ENCODE data around the gene CYB5R2.
A peak's percentile ranks its signal among the peaks of the same experiment; 100 is the strongest.

The CYB5R2 gene

DNA sequence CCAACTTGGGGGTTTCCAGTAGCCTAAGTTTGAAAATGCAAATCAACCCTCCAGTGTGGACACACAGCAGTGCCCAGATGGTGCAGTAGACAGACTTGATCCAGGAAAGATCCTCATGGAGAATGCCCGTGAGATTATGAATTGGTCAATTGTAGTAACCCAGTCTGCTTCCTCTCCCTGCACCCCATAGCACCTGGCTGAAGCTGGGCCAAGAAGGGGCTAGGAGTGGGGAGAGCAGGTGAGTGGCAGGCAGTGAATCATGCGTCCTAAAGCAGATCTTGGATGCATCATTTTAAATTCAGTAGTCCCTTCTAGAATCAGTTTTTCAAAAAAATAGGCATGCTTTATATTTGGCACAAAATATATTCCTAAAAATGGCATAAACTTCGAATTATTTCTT is 52.2 kb downstream of the CYB5R2 start:
- H3K23ac ChIP-seq (ENCODE audit: low read length in 2 of 2) = peak overlapping the region in 1 of 2 experiments; percentile 52
- no peak overlapping the region for H2BK15ac ChIP-seq (ENCODE audit: low read depth, poor library complexity, severe bottlenecking)
- H3K9me3 ChIP-seq (ENCODE audit: control insufficient read depth, low read length) = no peaks in the 10 kb centered on the region
- H3K36me3 ChIP-seq (ENCODE audit: control insufficient read depth in 1 of 2, insufficient read depth in 2 of 2, low read depth in 1 of 2, low read length in 2 of 2) = peaks cover 0 to 30% of the 10 kb centered on the region in 2 experiments
- H3K4me3 ChIP-seq (ENCODE audit: insufficient read depth in 1 of 2, low read depth in 1 of 2, low read length in 2 of 2) = no peak overlapping the region
- DNase-seq = no peak
- no peak overlapping the region for H2AFZ ChIP-seq (ENCODE audit: low read depth, low read length)
- H3K4me1 ChIP-seq (ENCODE audit: control insufficient read depth, insufficient read depth, low read depth, low read length) = no peaks in the 10 kb centered on the region
- no peak overlapping the region for H3K9ac ChIP-seq (ENCODE audit: low read length)
- no peak overlapping the region for H2AK5ac ChIP-seq (ENCODE audit: low read length, severe bottlenecking)
- H2BK12ac ChIP-seq (ENCODE audit: low read length in 2 of 2) = no peak overlapping the region
- no peak overlapping the region for H2BK120ac ChIP-seq (ENCODE audit: low read depth, low read length)
- no peak overlapping the region for H2BK5ac ChIP-seq (ENCODE audit: low read depth, low read length, poor library complexity, severe bottlenecking)
- no peak overlapping the region for H4K8ac ChIP-seq (ENCODE audit: low read length)
- H3K4ac ChIP-seq (ENCODE audit: low read depth in 1 of 2, low read length in 2 of 2) = no peak overlapping the region
- H3K4me2 ChIP-seq (ENCODE audit: low read length, poor library complexity, severe bottlenecking) = no peak overlapping the region
- H3K27me3 ChIP-seq (ENCODE audit: control insufficient read depth in 1 of 2, insufficient read depth in 1 of 2, low read length in 2 of 2) = no peaks in the 10 kb centered on the region
- H3K18ac ChIP-seq (ENCODE audit: low read depth in 1 of 2, low read length in 2 of 2) = no peak overlapping the region
- no peaks in the 10 kb centered on the region for H3K79me1 ChIP-seq (replicated peaks; ENCODE audit: low read length, poor library complexity, severe bottlenecking)
- no peak overlapping the region for H3K14ac ChIP-seq (ENCODE audit: low read length in 2 of 2)
- no peak overlapping the region for H4K91ac ChIP-seq (ENCODE audit: low read length)
- WGBS = 63% methylated on average over 2 of the region's 3 CpGs
- H3K27ac ChIP-seq (ENCODE audit: low read length, poor library complexity, severe bottlenecking) = no peak overlapping the region

DNA sequence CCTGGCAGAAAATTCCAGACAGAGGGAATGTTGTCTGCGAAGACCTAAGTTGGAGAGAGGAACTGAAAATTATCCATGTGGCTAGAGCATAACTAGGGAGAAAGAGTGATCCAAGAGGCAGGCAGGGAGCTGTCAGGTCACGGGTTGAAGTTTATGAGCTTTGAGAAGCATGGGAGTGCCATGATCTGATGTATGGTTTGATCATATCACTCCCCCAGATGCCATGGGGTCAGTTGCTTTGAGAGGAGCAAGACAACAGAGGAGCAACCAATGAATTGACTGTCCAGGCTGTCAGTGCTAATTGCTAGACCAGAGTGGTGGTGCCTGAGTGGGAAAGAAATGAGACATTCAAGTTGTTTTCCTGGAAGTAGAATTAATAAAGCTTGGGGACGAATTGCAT is 54.0 kb downstream of the CYB5R2 start:
- Histone ChIP-seq H2BK12ac (ENCODE audit: low read length in 2 of 2) (no peak overlapping the region), H3K79me1 (replicated peaks; ENCODE audit: low read length, poor library complexity, severe bottlenecking) (no peaks in the 10 kb centered on the region), H3K4me3 (ENCODE audit: insufficient read depth in 1 of 2, low read depth in 1 of 2, low read length in 2 of 2) (no peak overlapping the region), H3K27ac (ENCODE audit: low read length, poor library complexity, severe bottlenecking) (no peak overlapping the region), H3K9ac (ENCODE audit: low read length) (no peak overlapping the region), H2AK5ac (ENCODE audit: low read length, severe bottlenecking) (no peak overlapping the region), H3K4me1 (ENCODE audit: control insufficient read depth, insufficient read depth, low read depth, low read length) (no peaks in the 10 kb centered on the region), H2AFZ (ENCODE audit: low read depth, low read length) (no peak overlapping the region), H3K4me2 (ENCODE audit: low read length, poor library complexity, severe bottlenecking) (no peak overlapping the region), H3K27me3 (ENCODE audit: control insufficient read depth in 1 of 2, insufficient read depth in 1 of 2, low read length in 2 of 2) (no peaks in the 10 kb centered on the region), H3K14ac (ENCODE audit: low read length in 2 of 2) (no peak overlapping the region), H3K23ac (ENCODE audit: low read length in 2 of 2) (no peak overlapping the region), H4K91ac (ENCODE audit: low read length) (no peak overlapping the region), H3K9me3 (ENCODE audit: control insufficient read depth, low read length) (no peaks in the 10 kb centered on the region), H3K36me3 (ENCODE audit: control insufficient read depth in 1 of 2, insufficient read depth in 2 of 2, low read depth in 1 of 2, low read length in 2 of 2) (peaks cover 0 to 23% of the 10 kb centered on the region in 2 experiments), H2BK120ac (ENCODE audit: low read depth, low read length) (no peak overlapping the region), H3K18ac (ENCODE audit: low read depth in 1 of 2, low read length in 2 of 2) (no peak overlapping the region), H3K4ac (ENCODE audit: low read depth in 1 of 2, low read length in 2 of 2) (no peak overlapping the region), H2BK15ac (ENCODE audit: low read depth, poor library complexity, severe bottlenecking) (no peak overlapping the region), H4K8ac (ENCODE audit: low read length) (no peak overlapping the region), H2BK5ac (ENCODE audit: low read depth, low read length, poor library complexity, severe bottlenecking) (no peak overlapping the region)
- DNase-seq = no peak
- WGBS = 90% methylated on average over 3 of the region's 3 CpGs

DNA sequence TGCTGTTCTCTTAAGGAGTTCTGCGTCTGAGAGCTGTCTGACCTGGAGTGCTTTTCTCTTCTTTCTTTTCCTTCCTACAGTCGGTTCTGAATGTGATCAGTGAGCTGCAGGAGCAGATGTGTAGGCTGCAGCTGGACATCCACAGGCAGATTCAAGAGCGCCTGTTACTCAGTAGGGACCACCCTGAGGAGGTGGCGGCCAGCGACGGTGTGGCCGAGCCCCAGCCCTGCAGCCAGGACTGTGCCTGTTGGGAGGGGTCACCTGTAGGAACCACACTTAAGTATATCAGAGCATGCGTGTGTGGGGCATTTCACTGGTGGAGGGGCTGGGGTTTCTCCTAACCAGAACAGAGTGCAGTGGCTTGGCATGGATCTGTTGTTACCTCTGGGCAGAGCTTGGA is 56.3 kb downstream of the CYB5R2 start:
- no peak overlapping the region for H4K91ac ChIP-seq (ENCODE audit: low read length)
- H3K4me3 ChIP-seq (ENCODE audit: insufficient read depth in 1 of 2, low read depth in 1 of 2, low read length in 2 of 2) = no peak overlapping the region
- no peak overlapping the region for H3K9ac ChIP-seq (ENCODE audit: low read length)
- no peak overlapping the region for H2BK5ac ChIP-seq (ENCODE audit: low read depth, low read length, poor library complexity, severe bottlenecking)
- no peak overlapping the region for H3K4me2 ChIP-seq (ENCODE audit: low read length, poor library complexity, severe bottlenecking)
- 96% methylated on average over 8 of the region's 8 CpGs for WGBS
- H2AFZ ChIP-seq (ENCODE audit: low read depth, low read length) = no peak overlapping the region
- H2BK120ac ChIP-seq (ENCODE audit: low read depth, low read length) = no peak overlapping the region
- no peak overlapping the region for H3K14ac ChIP-seq (ENCODE audit: low read length in 2 of 2)
- no peak overlapping the region for H3K23ac ChIP-seq (ENCODE audit: low read length in 2 of 2)
- DNase-seq = no peak
- no peaks in the 10 kb centered on the region for H3K4me1 ChIP-seq (ENCODE audit: control insufficient read depth, insufficient read depth, low read depth, low read length)
- no peaks in the 10 kb centered on the region for H3K79me1 ChIP-seq (replicated peaks; ENCODE audit: low read length, poor library complexity, severe bottlenecking)
- no peak overlapping the region for H2AK5ac ChIP-seq (ENCODE audit: low read length, severe bottlenecking)
- no peak overlapping the region for H3K27ac ChIP-seq (ENCODE audit: low read length, poor library complexity, severe bottlenecking)
- H2BK12ac ChIP-seq (ENCODE audit: low read length in 2 of 2) = no peak overlapping the region
- H3K36me3 ChIP-seq (ENCODE audit: control insufficient read depth in 1 of 2, insufficient read depth in 2 of 2, low read depth in 1 of 2, low read length in 2 of 2) = peaks cover 0 to 20% of the 10 kb centered on the region in 2 experiments
- H3K27me3 ChIP-seq (ENCODE audit: control insufficient read depth in 1 of 2, insufficient read depth in 1 of 2, low read length in 2 of 2) = no peaks in the 10 kb centered on the region
- no peak overlapping the region for H4K8ac ChIP-seq (ENCODE audit: low read length)
- no peaks in the 10 kb centered on the region for H3K9me3 ChIP-seq (ENCODE audit: control insufficient read depth, low read length)
- H2BK15ac ChIP-seq (ENCODE audit: low read depth, poor library complexity, severe bottlenecking) = no peak overlapping the region
- H3K4ac ChIP-seq (ENCODE audit: low read depth in 1 of 2, low read length in 2 of 2) = no peak overlapping the region
- H3K18ac ChIP-seq (ENCODE audit: low read depth in 1 of 2, low read length in 2 of 2) = no peak overlapping the region

All from mesenchymal stem cell (in vitro differentiated cells and primary cell).